Neural cell (in vitro differentiated cells): ENCODE measurements around the gene NDE1. TPM values are rescaled to one million over a fixed set of nuclear protein-coding genes. Genes with fewer than 3 reads are reported as not detected.
"Not testable (repeated sequence)": the region's sequence is repeated elsewhere in the genome, so short reads cannot be mapped to it uniquely, and the experiment has no call there.

ENCODE experiments used
- H2AFZ ChIP-seq: fragments of 200-600, 300-800 bp; sonication (generic), shearing (Covaris generic); 2 replicates; pipeline ENCODE4 v1.6.0; 2014; ENCODE audit warnings: low read depth, mild to moderate bottlenecking, antibody characterized with exemption, low read length, moderate library complexity
- H3F3A ChIP-seq: fragments of 200-600 bp; shearing (Covaris generic); 2 replicates; pipeline ENCODE4 v1.6.1; 2016; ENCODE audit warnings: mild to moderate bottlenecking, moderate library complexity, mixed read lengths, antibody characterized with exemption, low read length; ENCODE audit not compliant: insufficient read depth, poor library complexity, severe bottlenecking
- H3K27ac ChIP-seq: fragments of 200-600, 300-800 bp; sonication (generic), shearing (Covaris generic); 2 replicates; pipeline ENCODE4 v1.5.1; 2014; ENCODE audit warnings: mild to moderate bottlenecking, low read length, moderate library complexity
- H3K27me3 ChIP-seq: fragments of 300-800, 200-600 bp; sonication (generic), shearing (Covaris generic); 2 replicates; pipeline ENCODE4 v1.6.0; 2014; ENCODE audit warnings: mild to moderate bottlenecking, low read depth, low read length, moderate library complexity; ENCODE audit not compliant: insufficient read depth
- H3K36me3 ChIP-seq: fragments of 300-800, 200-600 bp; sonication (generic), shearing (Covaris generic); 2 replicates; pipeline ENCODE4 v1.5.1; 2014; ENCODE audit warnings: mild to moderate bottlenecking, antibody characterized with exemption, low read length, moderate library complexity; ENCODE audit not compliant: insufficient read depth
- H3K4me2 ChIP-seq: fragments of 300-800, 200-600 bp; sonication (generic), shearing (Covaris generic); 2 replicates; pipeline ENCODE4 v1.6.0; 2014; ENCODE audit warnings: mild to moderate bottlenecking, low read length
- H3K4me3 ChIP-seq: fragments of 300-800, 200-600 bp; sonication (generic), shearing (Covaris generic); 2 replicates; pipeline ENCODE4 v1.5.1; 2014; ENCODE audit warnings: mild to moderate bottlenecking, low read length, moderate library complexity
- H3K79me2 ChIP-seq: fragments of 200-600 bp; shearing (Covaris generic); replicated peaks from 2 replicates; pipeline ENCODE4 v1.6.0; 2014; ENCODE audit warnings: mild to moderate bottlenecking, low read length, moderate library complexity; ENCODE audit not compliant: insufficient read depth
- H3K9ac ChIP-seq: fragments of 300-800, 200-600 bp; sonication (generic), shearing (Covaris generic); 2 replicates; pipeline ENCODE4 v1.6.1; 2016; ENCODE audit warnings: mild to moderate bottlenecking, low read length, mixed read lengths
- H3K9me2 ChIP-seq: fragments of 200-600 bp; shearing (Covaris generic); 2 replicates; pipeline ENCODE4 v1.6.1; 2016; ENCODE audit warnings: mild to moderate bottlenecking, low read length, mixed read lengths; ENCODE audit not compliant: insufficient read depth
- H3K9me3 ChIP-seq: fragments of 200-600, 300-800 bp; sonication (generic), shearing (Covaris generic); 2 replicates; pipeline ENCODE4 v1.6.1; 2016; ENCODE audit warnings: mild to moderate bottlenecking, mixed run types, low read length, moderate library complexity, mixed read lengths
- H4K20me1 ChIP-seq: fragments of 200-600 bp; shearing (Covaris generic); 2 replicates; pipeline ENCODE4 v1.6.1; 2016; ENCODE audit warnings: mild to moderate bottlenecking, mixed run types; ENCODE audit not compliant: insufficient read depth
- EP300 ChIP-seq: fragments of 450-650 bp; conservative IDR thresholded peaks from 2 replicates; pipeline ENCODE4 v1.6.1; 2014; ENCODE audit warnings: antibody characterized with exemption, mild to moderate bottlenecking, moderate library complexity; ENCODE audit not compliant: poor library complexity, severe bottlenecking
- EZH2 ChIP-seq: fragments of 200-600, 300-800 bp; shearing (Covaris generic), sonication (generic); IDR thresholded peaks from 2 replicates; pipeline ENCODE4 v1.6.1; 2014; ENCODE audit warnings: antibody characterized with exemption, low read length, borderline replicate concordance, mild to moderate bottlenecking; ENCODE audit not compliant: insufficient read depth, poor library complexity, severe bottlenecking
- MXI1 ChIP-seq: fragments of 450-650 bp; conservative IDR thresholded peaks from 2 replicates; pipeline ENCODE4 v1.6.1; 2014; ENCODE audit warnings: antibody characterized with exemption, mild to moderate bottlenecking; ENCODE audit not compliant: poor library complexity, severe bottlenecking
- POLR2AphosphoS5 ChIP-seq: IDR thresholded peaks from 2 replicates; pipeline ENCODE4 v1.6.1; 2012
- RAD21 ChIP-seq: fragments of 450-650 bp; conservative IDR thresholded peaks from 2 replicates; pipeline ENCODE4 v1.6.1; 2014; ENCODE audit warnings: antibody characterized with exemption, mild to moderate bottlenecking, moderate library complexity
- SMC3 ChIP-seq: fragments of 450-650 bp; conservative IDR thresholded peaks from 2 replicates; pipeline ENCODE4 v1.6.1; 2014; ENCODE audit warnings: antibody characterized with exemption, mild to moderate bottlenecking, moderate library complexity; ENCODE audit not compliant: poor library complexity
- polyA plus RNA-seq: library from polyadenylated mRNA; depleted of rRNA; stranded (reverse); fragments of >200 nt; gene quantifications from 2 replicates; pipeline ENCODE4 v1.2.3, GENCODE V29; 2014
- TF ChIP-seq, protein P1 (sequence below): IDR thresholded peaks from 2 replicates; pipeline ENCODE4 v1.6.1; 2012; ENCODE audit warnings: borderline replicate concordance
- TF ChIP-seq, protein P2 (sequence below): fragments of 450-650 bp; IDR thresholded peaks from 2 replicates; pipeline ENCODE4 v1.5.1; 2014; ENCODE audit warnings: antibody characterized with exemption, mild to moderate bottlenecking, moderate library complexity; ENCODE audit not compliant: poor library complexity, severe bottlenecking

Gene NDE1
- polyA plus RNA-seq, 1 donor from 2014 or later: not detected

DNA sequence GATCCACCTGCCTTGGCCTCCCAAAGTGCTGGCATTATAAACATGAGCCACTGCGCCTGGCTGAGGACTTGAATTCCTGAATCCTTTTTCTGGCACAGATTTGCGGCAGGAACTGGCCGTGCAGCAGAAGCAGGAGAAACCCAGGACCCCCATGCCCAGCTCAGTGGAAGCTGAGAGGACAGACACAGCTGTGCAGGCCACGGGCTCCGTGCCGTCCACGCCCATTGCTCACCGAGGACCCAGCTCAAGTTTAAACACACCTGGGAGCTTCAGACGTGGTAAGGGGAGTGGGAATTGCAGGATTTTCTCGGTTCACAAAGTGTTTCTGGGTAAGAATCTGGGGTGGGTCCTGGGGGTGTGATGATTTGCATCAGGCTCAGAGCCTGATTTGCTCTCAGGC lies 41.0 kb downstream of the NDE1 start:
- no peaks in the 10 kb centered on the region for H4K20me1 ChIP-seq
- no peaks in the 10 kb centered on the region for H3F3A ChIP-seq
- TF ChIP-seq EZH2 (no peak), EP300 (no peak), RAD21 (no peak), SMC3 (no peak), POLR2AphosphoS5 (no peak), MXI1 (no peak)
- TF ChIP-seq, protein P1, sequence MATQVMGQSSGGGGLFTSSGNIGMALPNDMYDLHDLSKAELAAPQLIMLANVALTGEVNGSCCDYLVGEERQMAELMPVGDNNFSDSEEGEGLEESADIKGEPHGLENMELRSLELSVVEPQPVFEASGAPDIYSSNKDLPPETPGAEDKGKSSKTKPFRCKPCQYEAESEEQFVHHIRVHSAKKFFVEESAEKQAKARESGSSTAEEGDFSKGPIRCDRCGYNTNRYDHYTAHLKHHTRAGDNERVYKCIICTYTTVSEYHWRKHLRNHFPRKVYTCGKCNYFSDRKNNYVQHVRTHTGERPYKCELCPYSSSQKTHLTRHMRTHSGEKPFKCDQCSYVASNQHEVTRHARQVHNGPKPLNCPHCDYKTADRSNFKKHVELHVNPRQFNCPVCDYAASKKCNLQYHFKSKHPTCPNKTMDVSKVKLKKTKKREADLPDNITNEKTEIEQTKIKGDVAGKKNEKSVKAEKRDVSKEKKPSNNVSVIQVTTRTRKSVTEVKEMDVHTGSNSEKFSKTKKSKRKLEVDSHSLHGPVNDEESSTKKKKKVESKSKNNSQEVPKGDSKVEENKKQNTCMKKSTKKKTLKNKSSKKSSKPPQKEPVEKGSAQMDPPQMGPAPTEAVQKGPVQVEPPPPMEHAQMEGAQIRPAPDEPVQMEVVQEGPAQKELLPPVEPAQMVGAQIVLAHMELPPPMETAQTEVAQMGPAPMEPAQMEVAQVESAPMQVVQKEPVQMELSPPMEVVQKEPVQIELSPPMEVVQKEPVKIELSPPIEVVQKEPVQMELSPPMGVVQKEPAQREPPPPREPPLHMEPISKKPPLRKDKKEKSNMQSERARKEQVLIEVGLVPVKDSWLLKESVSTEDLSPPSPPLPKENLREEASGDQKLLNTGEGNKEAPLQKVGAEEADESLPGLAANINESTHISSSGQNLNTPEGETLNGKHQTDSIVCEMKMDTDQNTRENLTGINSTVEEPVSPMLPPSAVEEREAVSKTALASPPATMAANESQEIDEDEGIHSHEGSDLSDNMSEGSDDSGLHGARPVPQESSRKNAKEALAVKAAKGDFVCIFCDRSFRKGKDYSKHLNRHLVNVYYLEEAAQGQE: no peak
- no peak overlapping the region for H3K4me3 ChIP-seq
- no peak overlapping the region for H2AFZ ChIP-seq
- no peaks in the 10 kb centered on the region for H3K36me3 ChIP-seq
- no peak overlapping the region for H3K4me2 ChIP-seq
- H3K79me2 ChIP-seq: no peaks in the 10 kb centered on the region
- H3K9me3 ChIP-seq: no peaks in the 10 kb centered on the region
- H3K27ac ChIP-seq: no peak overlapping the region
- no peaks in the 10 kb centered on the region for H3K27me3 ChIP-seq
- H3K9me2 ChIP-seq: no peaks in the 10 kb centered on the region
- no peak overlapping the region for H3K9ac ChIP-seq

DNA sequence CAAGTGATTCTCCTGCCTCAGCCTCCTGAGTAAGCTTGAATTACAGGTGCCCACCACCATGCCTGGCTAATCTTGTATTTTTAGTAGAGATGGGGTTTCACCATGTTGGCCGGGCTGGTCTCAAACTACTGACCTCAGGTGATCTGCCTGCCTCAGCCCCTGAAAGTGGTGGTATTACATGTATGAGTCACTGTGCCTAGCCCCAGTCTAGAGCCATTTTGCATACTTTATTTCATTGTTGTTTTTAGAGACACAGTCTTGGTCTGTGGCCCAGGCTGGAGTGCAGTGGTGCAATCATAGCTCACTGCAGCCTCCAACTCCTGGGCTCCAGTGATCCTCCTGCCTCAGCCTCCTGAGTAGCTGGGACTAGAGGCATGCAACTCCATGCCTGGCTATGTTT lies 42.5 kb downstream of the NDE1 start:
- H3K9me2 ChIP-seq, H3K79me2 ChIP-seq, H3K9me3 ChIP-seq, H3F3A ChIP-seq, H4K20me1 ChIP-seq, H3K4me2 ChIP-seq, H3K36me3 ChIP-seq, H3K27ac ChIP-seq, H3K27me3 ChIP-seq, H2AFZ ChIP-seq, H3K4me3 ChIP-seq, H3K9ac ChIP-seq: not testable (repeated sequence)

DNA sequence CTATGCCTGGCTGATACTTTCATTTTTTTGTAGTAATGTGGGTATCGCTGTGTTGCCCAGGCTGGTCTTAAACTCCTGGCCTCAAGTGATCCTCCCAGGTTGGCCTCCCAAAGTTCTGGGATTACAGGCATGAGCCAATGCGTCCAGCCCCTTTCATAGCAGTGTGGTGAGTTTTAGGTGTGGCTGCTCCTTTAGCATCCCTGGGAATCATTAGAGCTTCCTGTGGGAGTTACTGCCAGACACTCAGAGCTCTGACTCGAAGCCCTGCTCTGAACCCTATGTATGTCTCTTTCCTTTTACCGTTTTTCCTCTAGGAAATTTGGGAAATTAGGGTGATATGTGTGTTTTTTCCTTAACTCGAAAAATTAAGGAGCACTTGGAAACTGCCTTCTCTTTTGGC lies 44.5 kb downstream of the NDE1 start:
- Histone ChIP-seq H3K9ac (no peak overlapping the region), H3K27ac (no peak overlapping the region), H3K27me3 (no peaks in the 10 kb centered on the region), H3K36me3 (no peaks in the 10 kb centered on the region), H3K4me3 (no peak overlapping the region), H2AFZ (no peak overlapping the region), H3K9me3 (no peaks in the 10 kb centered on the region), H3K9me2 (no peaks in the 10 kb centered on the region), H3K4me2 (no peak overlapping the region), H3K79me2 (no peaks in the 10 kb centered on the region), H3F3A (no peaks in the 10 kb centered on the region), H4K20me1 (no peaks in the 10 kb centered on the region)
- TF ChIP-seq EP300 (no peak), EZH2 (no peak), SMC3 (no peak)
- TF ChIP-seq, protein P2, sequence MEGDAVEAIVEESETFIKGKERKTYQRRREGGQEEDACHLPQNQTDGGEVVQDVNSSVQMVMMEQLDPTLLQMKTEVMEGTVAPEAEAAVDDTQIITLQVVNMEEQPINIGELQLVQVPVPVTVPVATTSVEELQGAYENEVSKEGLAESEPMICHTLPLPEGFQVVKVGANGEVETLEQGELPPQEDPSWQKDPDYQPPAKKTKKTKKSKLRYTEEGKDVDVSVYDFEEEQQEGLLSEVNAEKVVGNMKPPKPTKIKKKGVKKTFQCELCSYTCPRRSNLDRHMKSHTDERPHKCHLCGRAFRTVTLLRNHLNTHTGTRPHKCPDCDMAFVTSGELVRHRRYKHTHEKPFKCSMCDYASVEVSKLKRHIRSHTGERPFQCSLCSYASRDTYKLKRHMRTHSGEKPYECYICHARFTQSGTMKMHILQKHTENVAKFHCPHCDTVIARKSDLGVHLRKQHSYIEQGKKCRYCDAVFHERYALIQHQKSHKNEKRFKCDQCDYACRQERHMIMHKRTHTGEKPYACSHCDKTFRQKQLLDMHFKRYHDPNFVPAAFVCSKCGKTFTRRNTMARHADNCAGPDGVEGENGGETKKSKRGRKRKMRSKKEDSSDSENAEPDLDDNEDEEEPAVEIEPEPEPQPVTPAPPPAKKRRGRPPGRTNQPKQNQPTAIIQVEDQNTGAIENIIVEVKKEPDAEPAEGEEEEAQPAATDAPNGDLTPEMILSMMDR: no peak
